K562 (cell line): ENCODE results near the gene MFSD11. TPM values are rescaled to one million over a fixed set of nuclear protein-coding genes. Genes with fewer than 3 reads are reported as not detected.

Experiments used
- BRF2 ChIP-seq: IDR thresholded peaks from 3 replicates; pipeline ENCODE4 v1.6.1; 2011; ENCODE audit warnings: borderline replicate concordance, mild to moderate bottlenecking; ENCODE audit not compliant: insufficient read length, insufficient read depth
- CHAMP1 ChIP-seq: fragments of 450-650 bp; IDR thresholded peaks from 2 replicates; pipeline ENCODE4 v1.6.1; 2016; ENCODE audit warnings: mild to moderate bottlenecking
- ELF2 ChIP-seq: fragments of 250-450 bp; sonication (Bioruptor Pico); IDR thresholded peaks from 2 replicates; pipeline ENCODE4 v1.5.0; 2021; ENCODE audit warnings: mild to moderate bottlenecking
- ESRRA ChIP-seq: fragments of 450-650 bp; IDR thresholded peaks from 2 replicates; pipeline ENCODE4 v1.6.1; 2014; ENCODE audit warnings: low read depth, mild to moderate bottlenecking, moderate library complexity, borderline replicate concordance
- FOS ChIP-seq: IDR thresholded peaks from 3 replicates; pipeline ENCODE4 v1.6.1; 2011; ENCODE audit not compliant: insufficient read length; ENCODE audit errors: extremely low read depth
- HOXB6 ChIP-seq: fragments of 250-450 bp; sonication (Bioruptor Pico); IDR thresholded peaks from 2 replicates; pipeline ENCODE4 v1.5.1; 2022; ENCODE audit warnings: mild to moderate bottlenecking, borderline replicate concordance
- KAT7 ChIP-seq: sonication (generic); formaldehyde crosslinking; IDR thresholded peaks from 2 replicates; pipeline ENCODE4 v1.8.0; 2022; ENCODE audit warnings: missing genetic modification reagents, mild to moderate bottlenecking, borderline replicate concordance
- KLF13 ChIP-seq: fragments of 450-650 bp; IDR thresholded peaks from 2 replicates; pipeline ENCODE4 v1.6.1; 2016; ENCODE audit warnings: missing genetic modification characterization, low read depth, mild to moderate bottlenecking, missing compliant biosample characterization, moderate library complexity, borderline replicate concordance
- MTA3 ChIP-seq: fragments of 450-650 bp; formaldehyde crosslinking; IDR thresholded peaks from 2 replicates; pipeline ENCODE4 v1.6.1; 2017; ENCODE audit warnings: mild to moderate bottlenecking, borderline replicate concordance
- RAD21 ChIP-seq, 2 experiments: fragments of 250-450 bp in 1 of 2; fragments of 450-650 bp in 1 of 2; sonication (Bioruptor Pico) in 1 of 2; formaldehyde crosslinking in 1 of 2; IDR thresholded peaks in 1 of 2; conservative IDR thresholded peaks in 1 of 2; 2 replicates each; pipeline versions ENCODE4 v1.4.0 to v1.8.0; 2020 to 2022; ENCODE audit warnings: mild to moderate bottlenecking in 2 of 2, moderate library complexity in 1 of 2
- RBM39 ChIP-seq: fragments of 200-400 bp; formaldehyde crosslinking; optimal IDR thresholded peaks from 2 replicates; pipeline ENCODE3; 2018; ENCODE audit warnings: low read depth, low read length
- ZBTB1 ChIP-seq: sonication (generic); formaldehyde crosslinking; IDR thresholded peaks from 2 replicates; pipeline ENCODE4 v1.8.1; 2023; ENCODE audit warnings: missing genetic modification reagents, low read depth, mild to moderate bottlenecking, borderline replicate concordance
- ZKSCAN1 ChIP-seq: fragments of 150-350 bp; IDR thresholded peaks from 2 replicates; pipeline ENCODE4 v1.6.1; 2016; ENCODE audit warnings: low read depth, low read length
- ZNF57 ChIP-seq: fragments of 450-650 bp; formaldehyde crosslinking; IDR thresholded peaks from 2 replicates; pipeline ENCODE4 v1.4.0; 2020; ENCODE audit warnings: mild to moderate bottlenecking, moderate library complexity
- polyA plus RNA-seq, 8 experiments: library from polyadenylated mRNA; depleted of rRNA in 4 of 8; stranded (reverse) in 5 of 8; unstranded in 3 of 8; fragments of >200 nt; fragmentation: Nextera tagmentation in 2 of 8; fragmentation: Illumina TruSeq in 1 of 8; extraction: Ambion mirVana in 2 of 8; extraction: Trizol in 1 of 8; gene quantifications; 2 replicates each; pipeline versions ENCODE4 v1.2.1 to v1.2.3, GENCODE V29; 2011 to 2014; ENCODE audit warnings: inconsistent platforms in 1 of 8, missing spikeins in 1 of 8
- total RNA-seq, 7 experiments: library from RNA; depleted of rRNA in 6 of 7; stranded (reverse); fragments of >200 nt in 6 of 7; fragmentation: Illumina TruSeq in 2 of 7; extraction: Trizol in 2 of 7; gene quantifications; 2 replicates each; pipeline versions ENCODE4 v1.2.1 to v1.2.3, GENCODE V29; 2011 to 2021; ENCODE audit warnings: low replicate concordance in 1 of 7
- TF ChIP-seq, protein P1 (sequence below): fragments of 450-650 bp; IDR thresholded peaks from 2 replicates; pipeline ENCODE4 v1.6.1; 2016; ENCODE audit warnings: low read depth

The MFSD11 gene
- total and polyA plus RNA-seq, 9 of the 15 experiments (the other 6 are each of a cell fraction or from before 2014, with no cell fraction given), result 14.4 to 24.5 (median 19.9) TPM

DNA sequence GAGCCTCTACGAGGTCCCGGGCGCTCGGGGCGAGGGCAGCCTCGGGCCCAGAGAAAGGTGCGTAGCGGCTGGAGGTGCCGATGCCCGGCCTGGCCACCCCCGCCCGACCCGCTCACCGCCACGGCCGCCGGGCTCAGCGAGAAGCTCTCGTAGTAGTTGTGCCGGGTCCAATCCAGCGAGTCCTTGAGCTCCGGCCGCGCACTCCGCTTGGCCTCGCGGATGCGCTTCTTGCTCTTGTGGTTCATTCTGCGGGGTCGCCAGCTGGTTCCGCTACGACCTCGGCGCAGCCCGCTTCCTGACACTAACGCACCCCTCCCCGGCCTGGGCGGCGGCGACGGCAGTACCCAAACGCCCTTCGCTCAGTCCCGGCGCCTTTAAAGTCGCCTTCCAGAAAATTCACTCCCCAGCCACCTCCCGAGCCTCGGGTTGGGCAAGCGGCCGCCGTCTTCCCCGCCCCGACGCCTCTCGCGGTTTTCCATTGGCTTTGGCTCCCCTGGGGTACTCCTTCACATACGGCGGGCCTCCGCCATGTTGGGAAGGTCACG lies 11.6 kb upstream of the MFSD11 start, which contains the start of gene JMJD6 (continued):
- TF ChIP-seq, protein P1, sequence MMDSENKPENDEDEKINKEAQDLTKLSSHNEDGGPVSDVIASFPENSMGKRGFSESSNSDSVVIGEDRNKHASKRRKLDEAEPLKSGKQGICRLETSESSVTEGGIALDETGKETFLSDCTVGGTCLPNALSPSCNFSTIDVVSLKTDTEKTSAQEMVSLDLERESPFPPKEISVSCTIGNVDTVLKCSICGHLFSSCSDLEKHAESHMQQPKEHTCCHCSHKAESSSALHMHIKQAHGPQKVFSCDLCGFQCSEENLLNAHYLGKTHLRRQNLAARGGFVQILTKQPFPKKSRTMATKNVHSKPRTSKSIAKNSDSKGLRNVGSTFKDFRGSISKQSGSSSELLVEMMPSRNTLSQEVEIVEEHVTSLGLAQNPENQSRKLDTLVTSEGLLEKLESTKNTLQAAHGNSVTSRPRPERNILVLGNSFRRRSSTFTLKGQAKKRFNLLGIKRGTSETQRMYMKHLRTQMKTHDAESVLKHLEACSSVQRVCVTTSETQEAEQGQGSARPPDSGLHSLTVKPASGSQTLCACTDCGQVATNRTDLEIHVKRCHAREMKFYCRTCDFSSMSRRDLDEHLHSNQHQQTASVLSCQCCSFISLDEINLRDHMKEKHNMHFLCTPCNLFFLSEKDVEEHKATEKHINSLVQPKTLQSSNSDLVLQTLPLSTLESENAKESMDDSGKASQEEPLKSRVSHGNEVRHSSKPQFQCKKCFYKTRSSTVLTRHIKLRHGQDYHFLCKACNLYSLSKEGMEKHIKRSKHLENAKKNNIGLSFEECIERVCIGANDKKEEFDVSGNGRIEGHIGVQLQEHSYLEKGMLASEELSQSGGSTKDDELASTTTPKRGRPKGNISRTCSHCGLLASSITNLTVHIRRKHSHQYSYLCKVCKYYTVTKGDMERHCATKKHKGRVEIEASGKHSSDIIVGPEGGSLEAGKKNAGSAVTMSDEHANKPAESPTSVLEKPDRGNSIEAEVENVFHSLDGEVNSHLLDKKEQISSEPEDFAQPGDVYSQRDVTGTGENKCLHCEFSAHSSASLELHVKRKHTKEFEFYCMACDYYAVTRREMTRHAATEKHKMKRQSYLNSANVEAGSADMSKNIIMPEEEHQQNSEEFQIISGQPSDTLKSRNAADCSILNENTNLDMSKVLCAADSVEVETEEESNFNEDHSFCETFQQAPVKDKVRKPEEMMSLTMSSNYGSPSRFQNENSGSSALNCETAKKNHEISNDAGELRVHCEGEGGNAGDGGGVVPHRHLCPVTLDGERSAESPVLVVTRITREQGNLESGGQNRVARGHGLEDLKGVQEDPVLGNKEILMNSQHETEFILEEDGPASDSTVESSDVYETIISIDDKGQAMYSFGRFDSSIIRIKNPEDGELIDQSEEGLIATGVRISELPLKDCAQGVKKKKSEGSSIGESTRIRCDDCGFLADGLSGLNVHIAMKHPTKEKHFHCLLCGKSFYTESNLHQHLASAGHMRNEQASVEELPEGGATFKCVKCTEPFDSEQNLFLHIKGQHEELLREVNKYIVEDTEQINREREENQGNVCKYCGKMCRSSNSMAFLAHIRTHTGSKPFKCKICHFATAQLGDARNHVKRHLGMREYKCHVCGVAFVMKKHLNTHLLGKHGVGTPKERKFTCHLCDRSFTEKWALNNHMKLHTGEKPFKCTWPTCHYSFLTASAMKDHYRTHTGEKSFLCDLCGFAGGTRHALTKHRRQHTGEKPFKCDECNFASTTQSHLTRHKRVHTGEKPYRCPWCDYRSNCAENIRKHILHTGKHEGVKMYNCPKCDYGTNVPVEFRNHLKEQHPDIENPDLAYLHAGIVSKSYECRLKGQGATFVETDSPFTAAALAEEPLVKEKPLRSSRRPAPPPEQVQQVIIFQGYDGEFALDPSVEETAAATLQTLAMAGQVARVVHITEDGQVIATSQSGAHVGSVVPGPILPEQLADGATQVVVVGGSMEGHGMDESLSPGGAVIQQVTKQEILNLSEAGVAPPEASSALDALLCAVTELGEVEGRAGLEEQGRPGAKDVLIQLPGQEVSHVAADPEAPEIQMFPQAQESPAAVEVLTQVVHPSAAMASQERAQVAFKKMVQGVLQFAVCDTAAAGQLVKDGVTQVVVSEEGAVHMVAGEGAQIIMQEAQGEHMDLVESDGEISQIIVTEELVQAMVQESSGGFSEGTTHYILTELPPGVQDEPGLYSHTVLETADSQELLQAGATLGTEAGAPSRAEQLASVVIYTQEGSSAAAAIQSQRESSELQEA, result no peak
- TF ChIP-seq ZKSCAN1, result no peak
- TF ChIP-seq CHAMP1, result no peak
- peak; percentile 93 for TF ChIP-seq ZBTB1 (CRISPR knock-in tag)
- TF ChIP-seq KLF13 (tag), result no peak
- peak; percentile 80 for TF ChIP-seq FOS
- TF ChIP-seq ESRRA, result peak; percentile 27; the same call in 1 of the 2 replicates
- TF ChIP-seq ZNF57 (CRISPR knock-in tag), result no peak
- no peak for TF ChIP-seq RAD21 (CRISPR knock-in tag; conservative IDR thresholded peaks at IDR 0.05 in 1 of 2, IDR thresholded peaks at IDR 0.05 in 1 of 2)
- TF ChIP-seq KAT7 (CRISPR knock-in tag), result no peak
- no peak for TF ChIP-seq HOXB6 (CRISPR knock-in tag)
- TF ChIP-seq MTA3, result peak; percentile 40; the same call in 1 of the 2 replicates
- TF ChIP-seq ELF2 (CRISPR knock-in tag), result no peak
- TF ChIP-seq BRF2, result no peak
- no peak for TF ChIP-seq RBM39
